ENCODE data around the gene HMG20A. TPM values are rescaled to one million over a fixed set of nuclear protein-coding genes. Genes with fewer than 3 reads are reported as not detected.

HMG20A gene
- total and polyA plus RNA-seq, 9 of the 15 experiments (the other 6 are each of a cell fraction or from before 2014, with no cell fraction given), result 25.0 to 68.1 (median 38.9) TPM

DNA sequence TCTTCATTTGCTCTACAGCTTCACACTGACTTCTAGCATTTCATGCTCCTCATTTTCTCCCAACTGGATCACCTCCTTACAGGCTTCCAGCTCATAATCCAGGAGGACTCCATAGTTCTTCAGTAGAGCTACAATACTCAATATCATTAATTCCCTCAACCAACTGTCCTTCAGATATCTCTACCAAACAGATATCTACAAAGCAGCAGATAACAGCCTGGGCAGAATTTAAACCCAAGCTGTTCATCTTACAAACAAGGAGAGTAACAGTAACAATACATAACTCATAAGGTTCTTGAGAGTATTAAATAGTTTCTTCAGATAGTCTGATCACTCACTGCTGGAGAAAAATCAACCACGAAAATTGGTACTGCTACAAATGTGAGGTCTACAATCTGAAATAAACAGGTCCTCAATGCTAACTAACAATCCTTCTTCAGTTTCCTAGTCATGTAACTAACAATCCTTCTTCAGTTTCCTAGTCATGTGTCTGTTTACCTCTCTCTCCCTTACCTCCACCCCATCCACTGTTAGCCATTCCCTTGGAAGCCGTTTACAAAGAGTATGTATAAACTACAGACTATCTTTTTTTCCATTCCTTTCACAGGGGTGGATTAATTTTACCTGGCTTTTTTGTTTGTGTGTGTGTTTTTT is 5.8 kb upstream of the HMG20A start (continued):
- TF ChIP-seq, protein P1, sequence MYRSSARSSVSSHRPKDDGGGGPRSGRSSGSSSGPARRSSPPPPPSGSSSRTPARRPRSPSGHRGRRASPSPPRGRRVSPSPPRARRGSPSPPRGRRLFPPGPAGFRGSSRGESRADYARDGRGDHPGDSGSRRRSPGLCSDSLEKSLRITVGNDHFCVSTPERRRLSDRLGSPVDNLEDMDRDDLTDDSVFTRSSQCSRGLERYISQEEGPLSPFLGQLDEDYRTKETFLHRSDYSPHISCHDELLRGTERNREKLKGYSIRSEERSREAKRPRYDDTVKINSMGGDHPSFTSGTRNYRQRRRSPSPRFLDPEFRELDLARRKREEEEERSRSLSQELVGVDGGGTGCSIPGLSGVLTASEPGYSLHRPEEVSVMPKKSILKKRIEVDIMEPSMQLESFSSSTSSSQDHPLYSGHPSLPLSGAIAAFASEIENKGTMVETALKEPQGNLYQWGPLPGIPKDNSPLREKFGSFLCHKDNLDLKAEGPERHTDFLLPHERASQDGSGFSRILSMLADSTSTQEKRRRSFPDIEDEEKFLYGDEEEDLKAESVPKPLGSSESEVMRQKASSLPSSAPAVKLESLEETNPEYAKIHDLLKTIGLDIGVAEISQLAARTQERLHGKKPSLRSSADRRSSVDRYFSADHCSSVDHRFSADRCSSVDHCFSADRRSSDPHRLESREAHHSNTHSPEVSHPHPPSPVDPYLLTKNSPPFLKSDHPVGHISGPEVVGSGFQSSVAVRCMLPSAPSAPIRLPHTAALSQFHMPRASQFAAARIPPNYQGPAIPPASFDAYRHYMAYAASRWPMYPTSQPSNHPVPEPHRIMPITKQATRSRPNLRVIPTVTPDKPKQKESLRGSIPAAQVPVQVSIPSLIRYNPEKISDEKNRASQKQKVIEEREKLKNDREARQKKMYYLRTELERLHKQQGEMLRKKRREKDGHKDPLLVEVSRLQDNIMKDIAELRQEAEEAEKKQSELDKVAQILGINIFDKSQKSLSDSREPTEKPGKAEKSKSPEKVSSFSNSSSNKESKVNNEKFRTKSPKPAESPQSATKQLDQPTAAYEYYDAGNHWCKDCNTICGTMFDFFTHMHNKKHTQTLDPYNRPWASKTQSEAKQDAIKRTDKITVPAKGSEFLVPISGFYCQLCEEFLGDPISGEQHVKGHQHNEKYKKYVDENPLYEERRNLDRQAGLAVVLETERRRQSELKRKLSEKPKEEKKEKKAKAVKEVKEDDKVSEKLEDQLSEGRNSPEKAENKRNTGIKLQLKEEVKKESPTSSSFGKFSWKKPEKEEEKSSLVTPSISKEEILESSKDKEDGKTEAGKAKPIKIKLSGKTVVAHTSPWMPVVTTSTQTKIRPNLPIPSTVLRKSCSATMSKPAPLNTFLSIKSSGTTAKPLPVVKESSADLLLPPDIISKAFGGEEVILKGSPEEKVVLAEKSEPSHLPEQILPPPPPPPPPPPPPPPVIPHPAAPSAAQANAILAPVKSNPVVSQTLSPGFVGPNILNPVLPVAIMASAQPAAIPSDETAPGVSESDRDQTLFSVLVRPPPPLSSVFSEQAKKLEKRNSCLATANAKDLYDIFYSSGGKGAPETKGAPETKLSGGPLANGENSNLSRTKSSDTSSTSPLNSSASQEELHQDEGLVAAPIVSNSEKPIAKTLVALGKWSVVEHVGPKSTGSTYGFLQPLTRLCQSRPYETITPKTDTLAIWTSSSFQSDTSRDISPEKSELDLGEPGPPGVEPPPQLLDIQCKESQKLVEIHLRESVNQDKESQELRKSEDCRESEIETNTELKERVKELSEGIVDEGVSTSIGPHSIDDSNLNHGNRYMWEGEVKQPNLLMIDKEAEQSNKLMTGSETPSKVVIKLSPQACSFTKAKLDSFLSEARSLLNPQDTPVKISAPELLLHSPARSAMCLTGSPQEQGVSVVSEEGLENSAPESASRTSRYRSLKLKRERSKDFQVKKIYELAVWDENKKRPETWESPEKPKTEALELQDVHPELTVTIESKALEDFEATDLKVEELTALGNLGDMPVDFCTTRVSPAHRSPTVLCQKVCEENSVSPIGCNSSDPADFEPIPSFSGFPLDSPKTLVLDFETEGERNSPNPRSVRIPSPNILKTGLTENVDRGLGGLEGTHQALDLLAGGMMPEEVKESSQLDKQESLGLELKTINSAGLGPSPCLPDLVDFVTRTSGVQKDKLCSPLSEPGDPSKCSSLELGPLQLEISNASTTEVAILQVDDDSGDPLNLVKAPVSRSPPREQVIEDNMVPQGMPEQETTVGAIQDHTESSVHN (IDR thresholded peaks at IDR 0.05; ENCODE audit: borderline replicate concordance in 1 of 2, low read depth in 1 of 2), result no peak
- TF ChIP-seq, protein P2, sequence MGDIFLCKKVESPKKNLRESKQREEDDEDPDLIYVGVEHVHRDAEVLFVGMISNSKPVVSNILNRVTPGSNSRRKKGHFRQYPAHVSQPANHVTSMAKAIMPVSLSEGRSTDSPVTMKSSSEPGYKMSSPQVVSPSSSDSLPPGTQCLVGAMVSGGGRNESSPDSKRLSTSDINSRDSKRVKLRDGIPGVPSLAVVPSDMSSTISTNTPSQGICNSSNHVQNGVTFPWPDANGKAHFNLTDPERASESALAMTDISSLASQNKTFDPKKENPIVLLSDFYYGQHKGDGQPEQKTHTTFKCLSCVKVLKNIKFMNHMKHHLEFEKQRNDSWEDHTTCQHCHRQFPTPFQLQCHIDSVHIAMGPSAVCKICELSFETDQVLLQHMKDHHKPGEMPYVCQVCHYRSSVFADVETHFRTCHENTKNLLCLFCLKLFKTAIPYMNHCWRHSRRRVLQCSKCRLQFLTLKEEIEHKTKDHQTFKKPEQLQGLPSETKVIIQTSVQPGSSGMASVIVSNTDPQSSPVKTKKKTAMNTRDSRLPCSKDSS (IDR thresholded peaks at IDR 0.05; ENCODE audit: low read depth, partially characterized antibody), result no peak
- TF ChIP-seq ZNF766 (CRISPR knock-in tag; conservative IDR thresholded peaks at IDR 0.05) (0 out of 2 replicates have a peak, but pooled peaks have one; percentile 52), MTF1 (CRISPR knock-in tag; IDR thresholded peaks at IDR 0.05; ENCODE audit: borderline replicate concordance) (no peak), ETV6 (IDR thresholded peaks at IDR 0.05; ENCODE audit: borderline replicate concordance in 1 of 2, low read depth in 2 of 2, low read length in 1 of 2) (no peak), ETV6 (CRISPR knock-in tag; IDR thresholded peaks at IDR 0.05; ENCODE audit: borderline replicate concordance) (no peak)
- TF ChIP-seq, protein P3, sequence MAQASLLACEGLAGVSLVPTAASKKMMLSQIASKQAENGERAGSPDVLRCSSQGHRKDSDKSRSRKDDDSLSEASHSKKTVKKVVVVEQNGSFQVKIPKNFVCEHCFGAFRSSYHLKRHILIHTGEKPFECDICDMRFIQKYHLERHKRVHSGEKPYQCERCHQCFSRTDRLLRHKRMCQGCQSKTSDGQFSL (CRISPR knock-in tag; IDR thresholded peaks at IDR 0.05), result no peak
- TF ChIP-seq, protein P3 (tag; IDR thresholded peaks at IDR 0.05), result no peak
